Measurements from ENCODE around the gene TMEM161A. TPM values are rescaled to one million over a fixed set of nuclear protein-coding genes. Genes with fewer than 3 reads are reported as not detected.

Gene TMEM161A
- total and polyA plus RNA-seq, 2 of the 13 experiments (the other 11 are each of a cell fraction or from before 2014, with no cell fraction given), result 25.9 to 31.4 TPM

GRCh38 chr19:19171821-19172532, 33.7 kb upstream of the TMEM161A start (continued):
- TF ChIP-seq ZNF318 (CRISPR knock-in tag; IDR thresholded peaks at IDR 0.05) (no peak), ZNF850 (CRISPR knock-in tag; conservative IDR thresholded peaks at IDR 0.05) (no peak), SMAD1 (CRISPR knock-in tag; IDR thresholded peaks at IDR 0.05; ENCODE audit: borderline replicate concordance, low read depth) (no peak), SMAD9 (CRISPR knock-in tag; IDR thresholded peaks at IDR 0.05) (no peak), KLF13 (CRISPR knock-in tag; IDR thresholded peaks at IDR 0.05) (0 out of 2 replicates have a peak, but pooled peaks have one; percentile 40), ZNF749 (CRISPR knock-in tag; IDR thresholded peaks at IDR 0.05; ENCODE audit: borderline replicate concordance) (no peak), CREM (IDR thresholded peaks at IDR 0.05) (peak; percentile 37; the same call in 1 of the 2 replicates), CREM (CRISPR knock-in tag; IDR thresholded peaks at IDR 0.05) (no peak), MIER3 (CRISPR knock-in tag; IDR thresholded peaks at IDR 0.05; ENCODE audit: borderline replicate concordance) (no peak), PBX3 (CRISPR knock-in tag; IDR thresholded peaks at IDR 0.05; ENCODE audit: borderline replicate concordance) (no peak), CBX1 (IDR thresholded peaks at IDR 0.05; ENCODE audit: low read depth) (no peak), KDM1A (CRISPR knock-in tag; IDR thresholded peaks at IDR 0.05) (peak; percentile 59), ZFYVE20 (CRISPR knock-in tag; IDR thresholded peaks at IDR 0.05; ENCODE audit: borderline replicate concordance, low read depth) (no peak), GATAD2A (CRISPR knock-in tag; IDR thresholded peaks at IDR 0.05) (peak; percentile 86), ZNF713 (CRISPR knock-in tag; IDR thresholded peaks at IDR 0.05) (0 out of 2 replicates have a peak, but pooled peaks have one; percentile 57), ZNF362 (CRISPR knock-in tag; IDR thresholded peaks at IDR 0.05; ENCODE audit: borderline replicate concordance) (no peak)
- TF ChIP-seq, protein P1, sequence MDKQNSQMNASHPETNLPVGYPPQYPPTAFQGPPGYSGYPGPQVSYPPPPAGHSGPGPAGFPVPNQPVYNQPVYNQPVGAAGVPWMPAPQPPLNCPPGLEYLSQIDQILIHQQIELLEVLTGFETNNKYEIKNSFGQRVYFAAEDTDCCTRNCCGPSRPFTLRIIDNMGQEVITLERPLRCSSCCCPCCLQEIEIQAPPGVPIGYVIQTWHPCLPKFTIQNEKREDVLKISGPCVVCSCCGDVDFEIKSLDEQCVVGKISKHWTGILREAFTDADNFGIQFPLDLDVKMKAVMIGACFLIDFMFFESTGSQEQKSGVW (CRISPR knock-in tag; IDR thresholded peaks at IDR 0.05; ENCODE audit: borderline replicate concordance), result no peak
- TF ChIP-seq, protein P2, sequence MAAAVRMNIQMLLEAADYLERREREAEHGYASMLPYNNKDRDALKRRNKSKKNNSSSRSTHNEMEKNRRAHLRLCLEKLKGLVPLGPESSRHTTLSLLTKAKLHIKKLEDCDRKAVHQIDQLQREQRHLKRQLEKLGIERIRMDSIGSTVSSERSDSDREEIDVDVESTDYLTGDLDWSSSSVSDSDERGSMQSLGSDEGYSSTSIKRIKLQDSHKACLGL (CRISPR knock-in tag; IDR thresholded peaks at IDR 0.05), result no peak
